HEK293 (cell line): ENCODE results near the gene SLC43A3.
A peak's percentile ranks its signal among the peaks of the same experiment; 100 is the strongest.

ENCODE experiments used
- GLIS1 ChIP-seq: fragments of 450-650 bp; formaldehyde crosslinking; IDR thresholded peaks from 2 replicates; pipeline ENCODE4 v1.5.1; 2016; ENCODE audit warnings: missing biosample characterization, missing genetic modification characterization
- GLIS2 ChIP-seq: fragments of 450-650 bp; formaldehyde crosslinking; IDR thresholded peaks from 2 replicates; pipeline ENCODE4 v1.5.1; 2016; ENCODE audit warnings: missing biosample characterization, missing genetic modification characterization
- INSM2 ChIP-seq: fragments of 450-650 bp; formaldehyde crosslinking; IDR thresholded peaks from 2 replicates; pipeline ENCODE4 v1.5.1; 2016; ENCODE audit warnings: missing biosample characterization, missing genetic modification characterization
- MEIS1 ChIP-seq: sonication (generic); formaldehyde crosslinking; IDR thresholded peaks from 2 replicates; pipeline ENCODE4 v1.8.1; 2022; ENCODE audit warnings: missing genetic modification reagents, mild to moderate bottlenecking, borderline replicate concordance
- MYNN ChIP-seq: fragments of 450-650 bp; formaldehyde crosslinking; IDR thresholded peaks from 2 replicates; pipeline ENCODE4 v1.5.1; 2016; ENCODE audit warnings: missing biosample characterization, missing genetic modification characterization, borderline replicate concordance
- PATZ1 ChIP-seq: fragments of 450-650 bp; formaldehyde crosslinking; IDR thresholded peaks from 2 replicates; pipeline ENCODE4 v1.5.1; 2016; ENCODE audit warnings: missing biosample characterization, missing genetic modification characterization
- PRDM10 ChIP-seq: fragments of 450-650 bp; formaldehyde crosslinking; IDR thresholded peaks from 2 replicates; pipeline ENCODE4 v1.5.1; 2016; ENCODE audit warnings: missing biosample characterization, missing genetic modification characterization
- SCRT1 ChIP-seq: fragments of 450-650 bp; formaldehyde crosslinking; IDR thresholded peaks from 2 replicates; pipeline ENCODE4 v1.5.1; 2016; ENCODE audit warnings: missing biosample characterization, missing genetic modification characterization, borderline replicate concordance
- YY1 ChIP-seq: fragments of 450-650 bp; formaldehyde crosslinking; IDR thresholded peaks from 2 replicates; pipeline ENCODE4 v1.5.1; 2018; ENCODE audit warnings: missing biosample characterization, missing genetic modification characterization
- ZBTB1 ChIP-seq: fragments of 450-650 bp; formaldehyde crosslinking; IDR thresholded peaks from 2 replicates; pipeline ENCODE4 v1.5.1; 2016; ENCODE audit warnings: missing biosample characterization, missing genetic modification characterization
- ZFHX2 ChIP-seq: fragments of 450-650 bp; formaldehyde crosslinking; conservative IDR thresholded peaks from 2 replicates; pipeline ENCODE4 v1.5.1; 2016; ENCODE audit warnings: missing biosample characterization, missing genetic modification characterization
- ZFP37 ChIP-seq: fragments of 450-650 bp; formaldehyde crosslinking; IDR thresholded peaks from 2 replicates; pipeline ENCODE4 v1.5.1; 2016; ENCODE audit warnings: missing biosample characterization, missing genetic modification characterization
- ZIC2 ChIP-seq: fragments of 450-650 bp; formaldehyde crosslinking; IDR thresholded peaks from 2 replicates; pipeline ENCODE4 v1.5.1; 2016; ENCODE audit warnings: missing biosample characterization, missing genetic modification characterization
- ZNF132 ChIP-seq: fragments of 450-650 bp; formaldehyde crosslinking; IDR thresholded peaks from 2 replicates; pipeline ENCODE4 v1.5.1; 2017; ENCODE audit warnings: missing biosample characterization, missing genetic modification characterization, borderline replicate concordance
- ZNF292 ChIP-seq: fragments of 450-650 bp; formaldehyde crosslinking; IDR thresholded peaks from 2 replicates; pipeline ENCODE4 v1.5.1; 2016; ENCODE audit warnings: low read depth, missing biosample characterization, missing genetic modification characterization, borderline replicate concordance
- ZNF335 ChIP-seq: fragments of 450-650 bp; formaldehyde crosslinking; conservative IDR thresholded peaks from 2 replicates; pipeline ENCODE4 v1.5.1; 2016; ENCODE audit warnings: missing biosample characterization, missing genetic modification characterization
- ZNF571 ChIP-seq: fragments of 450-650 bp; formaldehyde crosslinking; IDR thresholded peaks from 2 replicates; pipeline ENCODE4 v1.5.0; 2017; ENCODE audit warnings: missing biosample characterization, missing genetic modification characterization
- ZNF600 ChIP-seq: fragments of 450-650 bp; formaldehyde crosslinking; IDR thresholded peaks from 2 replicates; pipeline ENCODE4 v1.5.1; 2016; ENCODE audit warnings: missing biosample characterization, missing genetic modification characterization
- ZNF629 ChIP-seq: fragments of 450-650 bp; formaldehyde crosslinking; IDR thresholded peaks from 2 replicates; pipeline ENCODE4 v1.5.1; 2017; ENCODE audit warnings: missing biosample characterization, missing genetic modification characterization
- ZNF660 ChIP-seq: fragments of 450-650 bp; IDR thresholded peaks from 2 replicates; pipeline ENCODE4 v1.5.1; 2018; ENCODE audit warnings: missing biosample characterization, mild to moderate bottlenecking, missing genetic modification characterization
- ZNF76 ChIP-seq: fragments of 450-650 bp; formaldehyde crosslinking; IDR thresholded peaks from 2 replicates; pipeline ENCODE4; 2016; ENCODE audit warnings: low read depth, missing biosample characterization, missing genetic modification characterization, borderline replicate concordance
- ZNF791 ChIP-seq: fragments of 450-650 bp; formaldehyde crosslinking; IDR thresholded peaks from 2 replicates; pipeline ENCODE4 v1.5.1; 2016; ENCODE audit warnings: missing biosample characterization, missing genetic modification characterization
- TF ChIP-seq, protein P1 (sequence below): fragments of 450-650 bp; formaldehyde crosslinking; IDR thresholded peaks from 2 replicates; pipeline ENCODE4 v1.5.1; 2016; ENCODE audit warnings: missing biosample characterization, missing genetic modification characterization
- TF ChIP-seq, protein P2 (sequence below): fragments of 450-650 bp; formaldehyde crosslinking; IDR thresholded peaks from 2 replicates; pipeline ENCODE4 v1.5.1; 2016; ENCODE audit warnings: missing biosample characterization, missing genetic modification characterization
- TF ChIP-seq, protein P3 (sequence below): fragments of 450-650 bp; IDR thresholded peaks from 2 replicates; pipeline ENCODE4 v1.5.1; 2018; ENCODE audit warnings: missing biosample characterization, missing genetic modification characterization
- TF ChIP-seq, protein P4 (sequence below): fragments of 450-650 bp; formaldehyde crosslinking; IDR thresholded peaks from 2 replicates; pipeline ENCODE4 v1.5.1; 2016; ENCODE audit warnings: missing biosample characterization, missing genetic modification characterization, borderline replicate concordance

SLC43A3 gene

DNA sequence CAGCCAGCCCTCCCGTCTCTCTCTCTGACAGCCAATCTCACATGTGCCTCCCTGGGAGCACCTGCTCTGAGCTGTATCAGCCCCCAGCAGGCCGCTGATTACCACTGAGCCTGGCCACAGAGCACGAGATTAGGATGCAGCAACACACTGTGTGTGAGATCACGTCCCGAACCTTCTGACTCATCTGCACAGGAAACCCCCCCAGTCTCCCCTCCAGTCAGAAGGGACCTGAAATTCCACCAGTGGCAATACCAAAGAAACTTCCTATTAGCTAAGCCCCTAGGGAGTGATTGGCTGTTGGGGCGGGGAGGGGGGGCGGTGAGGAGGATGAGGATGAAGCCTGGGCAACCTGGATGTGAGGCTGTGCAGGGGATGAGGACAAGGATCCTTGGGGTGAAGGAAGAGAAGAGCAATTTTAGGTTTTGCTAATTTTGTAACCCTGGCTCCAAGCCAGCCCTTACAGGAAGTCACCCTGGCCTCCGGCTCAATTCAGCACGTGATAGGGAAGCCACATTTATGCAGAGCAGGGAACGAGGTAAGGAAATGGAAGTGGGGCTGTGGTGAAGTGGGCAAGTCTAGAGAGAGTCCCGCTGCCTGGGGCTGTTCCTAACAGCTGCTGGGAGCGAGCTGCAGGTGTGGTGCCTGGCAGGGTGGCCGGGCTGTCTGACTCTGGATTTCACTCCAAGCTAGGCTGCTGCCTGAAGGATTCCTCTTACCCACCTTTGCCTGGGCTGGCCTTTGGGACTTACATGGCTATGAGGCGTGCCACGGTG, 1.9 kb downstream of the SLC43A3 start (continued):
- TF ChIP-seq ZNF600 (no peak), ZNF571 (tag by site-specific recombination) (no peak), ZNF791 (tag by site-specific recombination) (no peak), ZNF292 (no peak), ZNF335 (tag by site-specific recombination) (no peak), GLIS1 (tag by site-specific recombination) (peak; percentile 52), ZBTB1 (tag by site-specific recombination) (no peak), PATZ1 (tag by site-specific recombination) (peak; percentile 71), SCRT1 (tag by site-specific recombination) (no peak), ZNF660 (tag by site-specific recombination) (0 out of 2 replicates have a peak, but pooled peaks have one; percentile 42), MEIS1 (no peak), ZNF629 (tag by site-specific recombination) (peak; percentile 25; the same call in 1 of the 2 replicates), ZFP37 (tag by site-specific recombination) (no peak), INSM2 (tag by site-specific recombination) (0 out of 2 replicates have a peak, but pooled peaks have one; percentile 60), ZNF132 (tag by site-specific recombination) (no peak), ZNF76 (no peak), GLIS2 (no peak), PRDM10 (tag by site-specific recombination) (peak; percentile 20; the same call in 1 of the 2 replicates), ZIC2 (peak; percentile 92), ZFHX2 (tag by site-specific recombination) (no peak), MYNN (no peak), YY1 (tag by site-specific recombination) (no peak)
- TF ChIP-seq, protein P1, sequence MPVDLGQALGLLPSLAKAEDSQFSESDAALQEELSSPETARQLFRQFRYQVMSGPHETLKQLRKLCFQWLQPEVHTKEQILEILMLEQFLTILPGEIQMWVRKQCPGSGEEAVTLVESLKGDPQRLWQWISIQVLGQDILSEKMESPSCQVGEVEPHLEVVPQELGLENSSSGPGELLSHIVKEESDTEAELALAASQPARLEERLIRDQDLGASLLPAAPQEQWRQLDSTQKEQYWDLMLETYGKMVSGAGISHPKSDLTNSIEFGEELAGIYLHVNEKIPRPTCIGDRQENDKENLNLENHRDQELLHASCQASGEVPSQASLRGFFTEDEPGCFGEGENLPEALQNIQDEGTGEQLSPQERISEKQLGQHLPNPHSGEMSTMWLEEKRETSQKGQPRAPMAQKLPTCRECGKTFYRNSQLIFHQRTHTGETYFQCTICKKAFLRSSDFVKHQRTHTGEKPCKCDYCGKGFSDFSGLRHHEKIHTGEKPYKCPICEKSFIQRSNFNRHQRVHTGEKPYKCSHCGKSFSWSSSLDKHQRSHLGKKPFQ (tag by site-specific recombination): no peak
- TF ChIP-seq, protein P2, sequence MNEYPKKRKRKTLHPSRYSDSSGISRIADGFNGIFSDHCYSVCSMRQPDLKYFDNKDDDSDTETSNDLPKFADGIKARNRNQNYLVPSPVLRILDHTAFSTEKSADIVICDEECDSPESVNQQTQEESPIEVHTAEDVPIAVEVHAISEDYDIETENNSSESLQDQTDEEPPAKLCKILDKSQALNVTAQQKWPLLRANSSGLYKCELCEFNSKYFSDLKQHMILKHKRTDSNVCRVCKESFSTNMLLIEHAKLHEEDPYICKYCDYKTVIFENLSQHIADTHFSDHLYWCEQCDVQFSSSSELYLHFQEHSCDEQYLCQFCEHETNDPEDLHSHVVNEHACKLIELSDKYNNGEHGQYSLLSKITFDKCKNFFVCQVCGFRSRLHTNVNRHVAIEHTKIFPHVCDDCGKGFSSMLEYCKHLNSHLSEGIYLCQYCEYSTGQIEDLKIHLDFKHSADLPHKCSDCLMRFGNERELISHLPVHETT: no peak
- TF ChIP-seq, protein P3, sequence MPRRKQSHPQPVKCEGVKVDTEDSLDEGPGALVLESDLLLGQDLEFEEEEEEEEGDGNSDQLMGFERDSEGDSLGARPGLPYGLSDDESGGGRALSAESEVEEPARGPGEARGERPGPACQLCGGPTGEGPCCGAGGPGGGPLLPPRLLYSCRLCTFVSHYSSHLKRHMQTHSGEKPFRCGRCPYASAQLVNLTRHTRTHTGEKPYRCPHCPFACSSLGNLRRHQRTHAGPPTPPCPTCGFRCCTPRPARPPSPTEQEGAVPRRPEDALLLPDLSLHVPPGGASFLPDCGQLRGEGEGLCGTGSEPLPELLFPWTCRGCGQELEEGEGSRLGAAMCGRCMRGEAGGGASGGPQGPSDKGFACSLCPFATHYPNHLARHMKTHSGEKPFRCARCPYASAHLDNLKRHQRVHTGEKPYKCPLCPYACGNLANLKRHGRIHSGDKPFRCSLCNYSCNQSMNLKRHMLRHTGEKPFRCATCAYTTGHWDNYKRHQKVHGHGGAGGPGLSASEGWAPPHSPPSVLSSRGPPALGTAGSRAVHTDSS (tag by site-specific recombination): peak; percentile 40; the same call in 1 of the 2 replicates
- TF ChIP-seq, protein P4, sequence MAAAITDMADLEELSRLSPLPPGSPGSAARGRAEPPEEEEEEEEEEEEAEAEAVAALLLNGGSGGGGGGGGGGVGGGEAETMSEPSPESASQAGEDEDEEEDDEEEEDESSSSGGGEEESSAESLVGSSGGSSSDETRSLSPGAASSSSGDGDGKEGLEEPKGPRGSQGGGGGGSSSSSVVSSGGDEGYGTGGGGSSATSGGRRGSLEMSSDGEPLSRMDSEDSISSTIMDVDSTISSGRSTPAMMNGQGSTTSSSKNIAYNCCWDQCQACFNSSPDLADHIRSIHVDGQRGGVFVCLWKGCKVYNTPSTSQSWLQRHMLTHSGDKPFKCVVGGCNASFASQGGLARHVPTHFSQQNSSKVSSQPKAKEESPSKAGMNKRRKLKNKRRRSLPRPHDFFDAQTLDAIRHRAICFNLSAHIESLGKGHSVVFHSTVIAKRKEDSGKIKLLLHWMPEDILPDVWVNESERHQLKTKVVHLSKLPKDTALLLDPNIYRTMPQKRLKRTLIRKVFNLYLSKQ (tag by site-specific recombination): no peak
